Tongue (tissue), 2 donors: Measurements from ENCODE around the gene CSTA. TPM values are rescaled to one million over a fixed set of nuclear protein-coding genes. Genes with fewer than 3 reads are reported as not detected.
A peak's percentile ranks its signal among the peaks of the same experiment; 100 is the strongest.

Experiments used
- DNase-seq: peaks from one replicate; pipeline ENCODE4 v3.0.0-alpha.2; 2015
- total RNA-seq: library from RNA; depleted of rRNA; stranded (reverse); fragments of >200 nt; gene quantifications from one replicate; pipeline ENCODE4 v1.2.3, GENCODE V29; 2014

Gene CSTA
- total RNA-seq, 1 donor from 2014 or later = 17.0 TPM

- peak; percentile 95 for DNase-seq
Measured at GRCh38 chr3:122382888-122383666, 58.0 kb downstream of the CSTA start, which contains the start of gene MIX23. TSS of gene MIX23 (minus strand) at chr3:122383231. CDS start at chr3:122383224, 7 bp downstream.

- peak; percentile 97 for DNase-seq
Measured at GRCh38 chr3:122383771-122384697, 59.0 kb downstream of the CSTA start, which contains the start of gene FAM162A. TSS of gene FAM162A (plus strand) at chr3:122384182. CDS start at chr3:122384266, 84 bp downstream.

GRCh38 chr3:122387709-122388108, 62.7 kb downstream of the CSTA start:
- no peak for DNase-seq

GRCh38 chr3:122389197-122389596, 64.1 kb downstream of the CSTA start:
- no peak for DNase-seq

- DNase-seq = no peak
Measured at GRCh38 chr3:122389892-122390291, 64.8 kb downstream of the CSTA start.

- DNase-seq = no peak
Measured at GRCh38 chr3:122390665-122391064, 65.6 kb downstream of the CSTA start.

Other genes starting within 250 kb of the CSTA start
- not detected for gene CASR, start 141.6 kb upstream of the CSTA start, total RNA-seq
- 19.7 TPM for gene MIX23, start 58.0 kb downstream of the CSTA start, total RNA-seq
- 19.1 TPM for gene FAM162A, start 58.9 kb downstream of the CSTA start, total RNA-seq
- gene WDR5B, start 90.8 kb downstream of the CSTA start, total RNA-seq = 5.0 TPM
- 42.6 TPM for gene KPNA1, start 189.7 kb downstream of the CSTA start, total RNA-seq
- gene PARP9, start 239.1 kb downstream of the CSTA start, total RNA-seq = 20.4 TPM
- 14.5 TPM for gene DTX3L, start 239.1 kb downstream of the CSTA start, total RNA-seq